Skin of body (tissue), 2 donors: Measurements from ENCODE around the gene SLC2A9. TPM values are rescaled to one million over a fixed set of nuclear protein-coding genes. Genes with fewer than 3 reads are reported as not detected.

Source experiments
- DNase-seq: peaks from one replicate; lab custom pipeline; 2025; lab: John Stamatoyannopoulos, UW
- total RNA-seq: library from RNA; depleted of rRNA; stranded (reverse); fragments of >200 nt; gene quantifications from one replicate; pipeline ENCODE4 v1.2.3, GENCODE V29; 2014

Gene SLC2A9
- total RNA-seq, 1 donor from 2014 or later, result 5.0 TPM

- no peak for DNase-seq
Observed at GRCh38 chr4:9963328-9963727, 58.0 kb downstream of the SLC2A9 start.

GRCh38 chr4:9962611-9963314 lies 58.5 kb downstream of the SLC2A9 start:
- DNase-seq, result no peak

- DNase-seq, result no peak
Observed at GRCh38 chr4:9954468-9954867, 66.8 kb downstream of the SLC2A9 start.

- DNase-seq, result no peak
Observed at GRCh38 chr4:9953089-9953488, 68.2 kb downstream of the SLC2A9 start.

- no peak for DNase-seq
Observed at GRCh38 chr4:9952415-9952950, 68.8 kb downstream of the SLC2A9 start.

- DNase-seq, result no peak
Observed at GRCh38 chr4:9949573-9949972, 71.7 kb downstream of the SLC2A9 start.

- DNase-seq, result no peak
Observed at GRCh38 chr4:9947168-9948062, 73.9 kb downstream of the SLC2A9 start.

- no peak for DNase-seq
Observed at GRCh38 chr4:9946170-9946569, 75.1 kb downstream of the SLC2A9 start.

- DNase-seq, result no peak
Observed at GRCh38 chr4:9944431-9945425, 76.6 kb downstream of the SLC2A9 start.

GRCh38 chr4:9943761-9944160 lies 77.5 kb downstream of the SLC2A9 start:
- DNase-seq, result no peak

- no peak for DNase-seq
Observed at GRCh38 chr4:9942921-9943600, 78.2 kb downstream of the SLC2A9 start.

GRCh38 chr4:9942139-9942538 lies 79.2 kb downstream of the SLC2A9 start:
- no peak for DNase-seq

- no peak for DNase-seq
Observed at GRCh38 chr4:9940041-9940440, 81.3 kb downstream of the SLC2A9 start.

GRCh38 chr4:9938933-9939332 lies 82.4 kb downstream of the SLC2A9 start:
- no peak for DNase-seq

GRCh38 chr4:9937078-9937477 lies 84.2 kb downstream of the SLC2A9 start:
- no peak for DNase-seq

- DNase-seq, result no peak
Observed at GRCh38 chr4:9936129-9936644, 85.1 kb downstream of the SLC2A9 start.

- no peak for DNase-seq
Observed at GRCh38 chr4:9933956-9934355, 87.3 kb downstream of the SLC2A9 start.

GRCh38 chr4:9933184-9933583 lies 88.1 kb downstream of the SLC2A9 start:
- DNase-seq, result no peak

GRCh38 chr4:9932771-9933170 lies 88.5 kb downstream of the SLC2A9 start:
- DNase-seq, result no peak

GRCh38 chr4:9931146-9931545 lies 90.2 kb downstream of the SLC2A9 start:
- no peak for DNase-seq
